Smooth muscle cell (in vitro differentiated cells): Measurements from ENCODE around the gene EEF1A2. TPM values are rescaled to one million over a fixed set of nuclear protein-coding genes. Genes with fewer than 3 reads are reported as not detected.
"Not testable (repeated sequence)": the region's sequence is repeated elsewhere in the genome, so short reads cannot be mapped to it uniquely, and the experiment has no call there.

ENCODE experiments used
- DNase-seq: peaks from one replicate; lab custom pipeline; 2025; ENCODE audit not compliant: unreplicated experiment; lab: John Stamatoyannopoulos, UW
- H2AFZ ChIP-seq: fragments of 200-600 bp; sonication (generic); 2 replicates; pipeline ENCODE4 v1.6.0; 2016; ENCODE audit warnings: antibody characterized with exemption, low read depth, mild to moderate bottlenecking
- H3F3A ChIP-seq: fragments of 200-600 bp; sonication (generic); 2 replicates; pipeline ENCODE4 v1.6.0; 2017; ENCODE audit warnings: antibody characterized with exemption, low read depth
- H3K27ac ChIP-seq: fragments of 200-600 bp; sonication (generic); 2 replicates; pipeline ENCODE4 v1.5.1; 2016; ENCODE audit warnings: low read depth, mild to moderate bottlenecking
- H3K27me3 ChIP-seq: fragments of 200-600 bp; sonication (generic); 2 replicates; pipeline ENCODE4 v1.6.1; 2016; ENCODE audit warnings: low read depth, mild to moderate bottlenecking
- H3K36me3 ChIP-seq: fragments of 200-600 bp; sonication (generic); 2 replicates; pipeline ENCODE4 v1.5.1; 2016; ENCODE audit warnings: low read depth
- H3K4me1 ChIP-seq: fragments of 200-600 bp; sonication (generic); 2 replicates; pipeline ENCODE4 v1.5.1; 2016; ENCODE audit warnings: low read depth
- H3K4me2 ChIP-seq: fragments of 200-600 bp; sonication (generic); 2 replicates; pipeline ENCODE4 v1.6.0; 2016; ENCODE audit warnings: mild to moderate bottlenecking
- H3K4me3 ChIP-seq: fragments of 200-600 bp; sonication (generic); 2 replicates; pipeline ENCODE4 v1.5.1; 2016; ENCODE audit warnings: mild to moderate bottlenecking
- H3K79me2 ChIP-seq: fragments of 200-600 bp; sonication (generic); 2 replicates; pipeline ENCODE4 v1.6.0; 2016; ENCODE audit warnings: low read depth, mild to moderate bottlenecking
- H3K9ac ChIP-seq: fragments of 200-600 bp; sonication (generic); 2 replicates; pipeline ENCODE4 v1.6.0; 2016; ENCODE audit warnings: low read depth
- H3K9me3 ChIP-seq: fragments of 200-600 bp; sonication (generic); replicated peaks from 2 replicates; pipeline ENCODE4 v1.5.1; 2016; ENCODE audit warnings: low read depth
- H4K20me1 ChIP-seq: fragments of 200-600 bp; sonication (generic); 2 replicates; pipeline ENCODE4 v1.6.0; 2016; ENCODE audit warnings: low read depth
- WGBS: methylation state at CpG from one replicate; pipeline ENCODE4 v1.1.7; 2016; ENCODE audit warnings: low lambda C conversion rate; 5-methylcytosine and 5-hydroxymethylcytosine counted together
- polyA plus RNA-seq: library from polyadenylated mRNA; unstranded; fragments of >200 nt; fragmentation: Nextera tagmentation; extraction: Ambion mirVana; gene quantifications from 2 replicates; pipeline ENCODE4 v1.2.1, GENCODE V29; 2016
- total RNA-seq: library from RNA; depleted of rRNA; stranded (reverse); fragments of >200 nt; gene quantifications from 2 replicates; pipeline ENCODE4 v1.2.3, GENCODE V29; 2014
- TF ChIP-seq, protein P1 (sequence below): fragments of 200-600 bp; sonication (generic); IDR thresholded peaks from 2 replicates; pipeline ENCODE4 v1.5.1; 2017; ENCODE audit warnings: borderline replicate concordance, mild to moderate bottlenecking, antibody characterized with exemption; ENCODE audit not compliant: insufficient read depth, poor library complexity, severe bottlenecking

Gene EEF1A2
- total and polyA plus RNA-seq, 2 experiments from 2014 or later = 2.1 to 5.1 TPM

DNA sequence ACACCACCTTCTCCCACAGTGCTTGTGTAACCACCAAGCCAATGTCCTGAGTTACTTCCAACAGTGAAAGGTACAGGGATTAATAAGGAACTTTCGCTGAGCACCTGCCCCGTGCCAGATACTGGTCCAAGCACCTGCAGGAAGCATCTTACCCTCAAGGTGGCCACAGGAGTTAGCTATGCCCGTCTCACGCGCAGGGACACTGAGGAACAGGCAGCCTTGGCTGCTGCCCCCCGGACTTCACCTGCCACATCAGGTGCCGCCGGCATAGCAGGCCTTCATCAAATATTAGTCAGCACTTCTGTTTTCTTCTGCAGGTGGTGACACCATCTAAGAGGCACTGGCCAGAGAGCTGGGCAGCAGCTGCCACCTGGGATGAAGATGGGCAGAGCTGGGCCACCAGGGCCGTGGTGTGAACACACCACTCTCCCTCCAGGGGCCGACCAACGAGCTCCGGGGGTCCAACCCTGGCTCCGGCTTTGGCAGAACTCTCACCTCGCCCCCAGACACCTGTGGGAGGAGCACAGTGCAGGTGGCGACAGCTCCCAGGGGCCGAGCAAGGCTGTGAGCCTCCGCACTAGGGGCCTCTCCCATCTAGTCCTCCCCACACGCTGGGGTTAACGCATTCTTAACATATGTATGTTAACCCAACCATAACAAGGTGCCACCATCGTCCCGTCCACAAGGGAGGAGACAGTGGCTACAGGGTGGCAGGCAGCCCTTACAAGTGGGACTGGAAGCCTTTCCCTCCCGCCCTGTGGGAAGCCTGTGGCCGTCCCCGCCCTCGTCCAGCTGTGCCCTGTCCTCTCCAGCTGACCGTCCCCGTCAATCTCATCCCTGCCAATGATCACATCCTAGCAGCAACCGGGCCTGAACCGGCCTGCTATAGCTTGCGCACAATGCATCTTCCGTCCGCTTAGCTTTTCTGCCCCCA lies 18.8 kb upstream of the EEF1A2 start:
- no peak overlapping the region for H3K9ac ChIP-seq
- no peaks in the 10 kb centered on the region for H3K27me3 ChIP-seq
- peaks cover 11% of the 10 kb centered on the region for H3K79me2 ChIP-seq
- H3K4me3 ChIP-seq = no peak overlapping the region
- TF ChIP-seq, protein P1, sequence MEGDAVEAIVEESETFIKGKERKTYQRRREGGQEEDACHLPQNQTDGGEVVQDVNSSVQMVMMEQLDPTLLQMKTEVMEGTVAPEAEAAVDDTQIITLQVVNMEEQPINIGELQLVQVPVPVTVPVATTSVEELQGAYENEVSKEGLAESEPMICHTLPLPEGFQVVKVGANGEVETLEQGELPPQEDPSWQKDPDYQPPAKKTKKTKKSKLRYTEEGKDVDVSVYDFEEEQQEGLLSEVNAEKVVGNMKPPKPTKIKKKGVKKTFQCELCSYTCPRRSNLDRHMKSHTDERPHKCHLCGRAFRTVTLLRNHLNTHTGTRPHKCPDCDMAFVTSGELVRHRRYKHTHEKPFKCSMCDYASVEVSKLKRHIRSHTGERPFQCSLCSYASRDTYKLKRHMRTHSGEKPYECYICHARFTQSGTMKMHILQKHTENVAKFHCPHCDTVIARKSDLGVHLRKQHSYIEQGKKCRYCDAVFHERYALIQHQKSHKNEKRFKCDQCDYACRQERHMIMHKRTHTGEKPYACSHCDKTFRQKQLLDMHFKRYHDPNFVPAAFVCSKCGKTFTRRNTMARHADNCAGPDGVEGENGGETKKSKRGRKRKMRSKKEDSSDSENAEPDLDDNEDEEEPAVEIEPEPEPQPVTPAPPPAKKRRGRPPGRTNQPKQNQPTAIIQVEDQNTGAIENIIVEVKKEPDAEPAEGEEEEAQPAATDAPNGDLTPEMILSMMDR = no peak
- no peak overlapping the region for H3K4me2 ChIP-seq
- H3F3A ChIP-seq = no peaks in the 10 kb centered on the region
- 92% methylated on average over 32 of the region's 32 CpGs for WGBS
- peaks cover 17% of the 10 kb centered on the region for H4K20me1 ChIP-seq
- no peaks in the 10 kb centered on the region for H3K36me3 ChIP-seq
- no peak for DNase-seq
- H3K27ac ChIP-seq = no peak overlapping the region
- no peaks in the 10 kb centered on the region for H3K9me3 ChIP-seq
- no peak overlapping the region for H2AFZ ChIP-seq
- H3K4me1 ChIP-seq = peaks cover 14% of the 10 kb centered on the region

DNA sequence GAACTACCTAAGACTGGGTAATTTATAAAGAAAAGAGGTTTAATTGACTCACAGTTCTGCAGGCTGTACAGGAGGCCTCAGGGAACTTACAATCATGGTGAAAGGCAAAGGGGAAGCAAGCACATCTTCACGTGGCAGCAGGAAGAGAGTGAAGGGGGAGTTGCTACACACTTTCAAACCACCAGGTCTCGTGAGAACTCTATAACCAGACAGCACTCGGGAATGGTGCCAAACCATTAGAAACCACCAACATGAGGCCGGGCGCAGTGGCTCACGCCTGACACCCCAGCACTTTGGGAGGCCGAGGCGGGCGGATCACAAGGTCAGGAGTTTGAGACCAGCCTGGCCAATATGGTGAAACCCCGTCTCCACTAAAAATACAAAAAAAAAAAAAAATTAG lies 15.6 kb upstream of the EEF1A2 start:
- not testable (repeated sequence) for H3K36me3 ChIP-seq, H3K4me3 ChIP-seq, H3K79me2 ChIP-seq, H3K9ac ChIP-seq, H3K4me1 ChIP-seq, H3K27me3 ChIP-seq, H3F3A ChIP-seq, H3K9me3 ChIP-seq, H4K20me1 ChIP-seq, H2AFZ ChIP-seq, H3K4me2 ChIP-seq, H3K27ac ChIP-seq, DNase-seq
- 92% methylated on average over 10 of the region's 10 CpGs for WGBS

DNA sequence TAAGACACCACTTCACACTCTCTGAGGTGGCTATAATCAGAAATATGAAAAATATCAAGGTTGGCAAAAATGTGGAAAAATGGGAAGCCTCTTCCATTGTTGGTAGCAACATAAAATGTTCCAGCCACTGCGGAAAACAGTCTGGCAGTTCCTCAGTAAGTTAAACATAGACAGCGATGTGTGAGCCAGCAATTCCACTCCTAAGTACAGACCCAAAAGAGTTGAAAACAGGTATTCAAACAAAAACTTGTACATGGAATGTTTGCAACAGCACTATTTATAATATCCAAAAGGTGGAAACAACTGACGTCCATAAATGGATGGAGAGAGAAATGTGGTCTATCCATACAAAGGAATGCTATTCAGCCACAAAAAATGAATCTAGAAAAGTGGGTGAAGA lies 14.3 kb upstream of the EEF1A2 start:
- Histone ChIP-seq H3K27ac (no peak overlapping the region), H3K36me3 (no peaks in the 10 kb centered on the region), H3F3A (no peaks in the 10 kb centered on the region), H3K9ac (no peak overlapping the region), H3K27me3 (no peaks in the 10 kb centered on the region), H3K9me3 (no peaks in the 10 kb centered on the region), H3K79me2 (no peaks in the 10 kb centered on the region), H3K4me3 (no peak overlapping the region), H3K4me1 (no peaks in the 10 kb centered on the region), H2AFZ (no peak overlapping the region), H4K20me1 (no peaks in the 10 kb centered on the region), H3K4me2 (no peak overlapping the region)
- TF ChIP-seq, protein P1 = no peak
- WGBS = 94% methylated on average over 3 of the region's 3 CpGs
- no peak for DNase-seq

DNA sequence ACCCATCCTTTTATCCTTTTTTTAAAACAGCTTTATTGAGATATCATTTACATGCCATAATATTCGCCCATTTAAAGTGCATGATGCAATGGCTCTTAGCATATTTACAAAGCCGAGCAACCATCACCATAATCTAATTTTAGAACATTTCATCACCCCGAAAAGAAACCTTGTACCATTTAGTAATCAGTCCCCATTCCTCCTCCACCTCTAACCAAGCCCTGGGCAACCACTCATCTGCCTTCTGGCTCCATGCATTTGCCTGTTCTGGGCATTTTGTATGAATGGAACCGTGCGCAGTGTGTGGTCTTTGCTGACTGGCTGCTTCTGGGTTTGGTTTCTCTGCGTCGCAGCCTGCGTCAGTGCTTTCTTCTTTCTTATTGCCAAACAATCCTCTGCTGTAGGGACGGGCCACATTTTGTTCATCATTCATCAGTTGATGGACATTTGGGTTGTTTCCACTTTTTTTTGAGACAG lies 10.2 kb upstream of the EEF1A2 start:
- 92% methylated on average over 9 of the region's 9 CpGs for WGBS
- no peak for DNase-seq
- no peak overlapping the region for H3K27ac ChIP-seq

More for the DNA sequence above, 10.2 kb upstream of the EEF1A2 start:
- H3K4me2 ChIP-seq = no peak overlapping the region
- TF ChIP-seq, protein P1 = no peak
- no peak overlapping the region for H3K4me3 ChIP-seq
- no peaks in the 10 kb centered on the region for H3K79me2 ChIP-seq
- H3K9ac ChIP-seq = no peak overlapping the region
- no peaks in the 10 kb centered on the region for H3F3A ChIP-seq
- H3K27me3 ChIP-seq = no peaks in the 10 kb centered on the region
- no peaks in the 10 kb centered on the region for H3K9me3 ChIP-seq
- H3K36me3 ChIP-seq = no peaks in the 10 kb centered on the region
- no peak overlapping the region for H2AFZ ChIP-seq
- H3K4me1 ChIP-seq = no peaks in the 10 kb centered on the region
- H4K20me1 ChIP-seq = no peaks in the 10 kb centered on the region
